ENCODE data around the gene FGF22. TPM values are rescaled to one million over a fixed set of nuclear protein-coding genes. Genes with fewer than 3 reads are reported as not detected.
"Not testable (repeated sequence)": the region's sequence is repeated elsewhere in the genome, so short reads cannot be mapped to it uniquely, and the experiment has no call there.

FGF22 gene
- total and polyA plus RNA-seq, 2 of the 8 experiments (the other 6 are each of a cell fraction or from before 2014, with no cell fraction given), result 0.44 to 1.7 TPM

DNA sequence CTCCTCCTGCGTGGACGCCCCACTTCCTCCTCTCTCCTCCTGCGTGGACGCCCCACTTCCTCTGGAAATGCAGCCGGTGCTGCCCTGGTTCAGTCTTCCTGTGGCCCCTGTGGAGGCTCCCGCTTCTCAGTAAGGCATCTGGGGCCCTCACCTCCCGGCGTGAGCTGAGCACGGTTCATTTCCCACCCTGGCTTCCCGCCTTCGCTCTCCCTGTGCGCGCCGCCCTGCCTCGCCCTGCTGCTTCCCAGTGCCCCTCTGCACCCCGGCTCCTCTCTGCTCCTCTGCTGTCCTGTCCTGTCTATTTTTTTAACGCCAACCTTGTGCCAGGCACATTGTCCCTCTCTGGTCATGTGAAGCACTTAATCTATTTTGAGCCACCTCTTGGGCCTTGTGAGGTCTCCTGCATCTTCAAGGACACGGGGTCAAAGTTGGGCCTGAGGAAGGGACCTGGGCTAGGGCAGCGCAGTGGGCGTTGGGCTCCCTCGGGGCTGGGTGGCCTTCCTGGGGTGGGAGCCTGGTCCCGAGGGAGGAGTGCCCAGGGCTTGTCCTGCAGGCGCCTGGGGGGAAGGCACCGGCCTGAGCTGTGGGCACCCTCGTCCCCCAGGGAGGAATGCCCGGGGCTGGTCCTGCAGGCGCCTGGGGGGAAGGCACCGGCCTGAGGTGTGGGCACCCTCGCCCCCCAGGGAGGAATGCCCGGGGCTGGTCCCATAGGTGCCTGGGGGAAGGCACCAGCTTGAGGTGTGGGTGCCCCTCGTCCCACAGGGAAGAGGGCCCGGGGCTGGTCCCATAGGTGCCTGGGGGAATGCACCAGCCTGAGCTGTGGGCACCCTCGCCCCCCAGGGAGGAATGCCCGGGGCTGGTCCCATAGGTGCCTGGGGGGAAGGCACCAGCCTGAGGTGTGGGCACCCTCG, 37.0 kb upstream of the FGF22 start (continued):
- TF ChIP-seq RBBP5 (IDR thresholded peaks at IDR 0.05; ENCODE audit: borderline replicate concordance, low read depth, low read length) (no peak), CHD1 (IDR thresholded peaks at IDR 0.05; ENCODE audit: low read depth, low read length) (no peak), CBX5 (IDR thresholded peaks at IDR 0.05; ENCODE audit: low read depth, low read length) (no peak), FOSL1 (IDR thresholded peaks at IDR 0.05; ENCODE audit: insufficient read depth, low read depth, low read length) (no peak), RNF2 (IDR thresholded peaks at IDR 0.05; ENCODE audit: borderline replicate concordance, low read depth, low read length, missing control alignments, poor library complexity, severe bottlenecking) (no peak), JUND (IDR thresholded peaks at IDR 0.05; ENCODE audit: low read length) (no peak)
- TF ChIP-seq, protein P1, sequence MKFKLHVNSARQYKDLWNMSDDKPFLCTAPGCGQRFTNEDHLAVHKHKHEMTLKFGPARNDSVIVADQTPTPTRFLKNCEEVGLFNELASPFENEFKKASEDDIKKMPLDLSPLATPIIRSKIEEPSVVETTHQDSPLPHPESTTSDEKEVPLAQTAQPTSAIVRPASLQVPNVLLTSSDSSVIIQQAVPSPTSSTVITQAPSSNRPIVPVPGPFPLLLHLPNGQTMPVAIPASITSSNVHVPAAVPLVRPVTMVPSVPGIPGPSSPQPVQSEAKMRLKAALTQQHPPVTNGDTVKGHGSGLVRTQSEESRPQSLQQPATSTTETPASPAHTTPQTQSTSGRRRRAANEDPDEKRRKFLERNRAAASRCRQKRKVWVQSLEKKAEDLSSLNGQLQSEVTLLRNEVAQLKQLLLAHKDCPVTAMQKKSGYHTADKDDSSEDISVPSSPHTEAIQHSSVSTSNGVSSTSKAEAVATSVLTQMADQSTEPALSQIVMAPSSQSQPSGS (IDR thresholded peaks at IDR 0.05; ENCODE audit: low read length), result no peak

DNA sequence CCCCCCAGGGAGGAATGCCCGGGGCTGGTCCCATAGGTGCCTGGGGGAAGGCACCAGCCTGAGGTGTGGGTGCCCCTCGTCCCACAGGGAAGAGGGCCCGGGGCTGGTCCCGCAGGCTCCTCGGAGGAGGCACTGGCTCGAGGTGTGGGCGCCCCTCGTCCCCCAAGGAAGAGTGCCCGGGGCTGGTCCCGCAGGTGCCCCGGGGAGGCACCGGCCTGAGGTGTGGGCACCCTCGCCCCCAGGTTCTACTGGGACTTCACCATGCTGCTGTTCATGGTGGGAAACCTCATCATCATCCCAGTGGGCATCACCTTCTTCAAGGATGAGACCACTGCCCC, 36.4 kb upstream of the FGF22 start:
- FAIRE-seq, result not testable (repeated sequence)

More for the DNA sequence above, 36.4 kb upstream of the FGF22 start:
- H3K18ac ChIP-seq (ENCODE audit: extremely low read depth, low read length); H4K91ac ChIP-seq (replicated peaks; ENCODE audit: insufficient read length, low read length); H3K9ac ChIP-seq (replicated peaks in 1 of 4; ENCODE audit: extremely low read depth in 1 of 4, low read depth in 3 of 4, low read length in 3 of 4); POLR2A ChIA-PET (ENCODE audit: partially characterized antibody); H3K4me3 ChIP-seq (ENCODE audit: extremely low read depth in 1 of 4, insufficient read depth in 2 of 4, low read depth in 3 of 4, low read length in 4 of 4); H3K36me3 ChIP-seq (ENCODE audit: control insufficient read depth in 2 of 4, insufficient read depth in 4 of 4, low read length in 3 of 4); H3K4me2 ChIP-seq (ENCODE audit: insufficient read depth in 1 of 2, low read depth in 2 of 2, low read length in 2 of 2); H3K23me2 ChIP-seq (ENCODE audit: low read depth, low read length); H3K14ac ChIP-seq (ENCODE audit: insufficient read length); H4K8ac ChIP-seq (ENCODE audit: extremely low read depth, insufficient read depth, low read length); H3K27ac ChIP-seq (ENCODE audit: low read depth, low read length); H4K20me1 ChIP-seq (replicated peaks in 1 of 2; ENCODE audit: control insufficient read depth in 1 of 2, insufficient read depth in 2 of 2, low read length in 2 of 2); H2AK5ac ChIP-seq (ENCODE audit: low read depth, low read length); H2BK5ac ChIP-seq (ENCODE audit: low read depth, low read length); H3K4me1 ChIP-seq (replicated peaks in 1 of 4; ENCODE audit: control insufficient read depth in 3 of 4, insufficient read depth in 4 of 4, low read length in 3 of 4); CTCF ChIA-PET (ENCODE audit: partially characterized antibody); H2BK12ac ChIP-seq (ENCODE audit: low read depth, low read length); H3K27me3 ChIP-seq (replicated peaks in 1 of 4; ENCODE audit: control insufficient read depth in 3 of 4, extremely low read depth in 1 of 4, insufficient read depth in 3 of 4, low read length in 3 of 4); H3K56ac ChIP-seq (replicated peaks; ENCODE audit: insufficient read length, low read depth, low read length); H2AFZ ChIP-seq (ENCODE audit: low read length); H3K4ac ChIP-seq (replicated peaks; ENCODE audit: insufficient read length, low read depth, low read length); H2BK15ac ChIP-seq (ENCODE audit: low read length); DNase-seq (ENCODE audit: low read depth in 1 of 2, low spot score in 2 of 2); H3K79me2 ChIP-seq (ENCODE audit: control insufficient read depth in 1 of 2, insufficient read depth in 2 of 2, low read length in 2 of 2); H3K79me1 ChIP-seq (ENCODE audit: low read depth, low read length); H2BK120ac ChIP-seq (replicated peaks; ENCODE audit: low read depth, low read length); H3K23ac ChIP-seq (ENCODE audit: insufficient read length); H4K5ac ChIP-seq (ENCODE audit: insufficient read length, low read depth, low read length); H2BK20ac ChIP-seq (ENCODE audit: low read length): not testable (repeated sequence)
- 92% methylated on average over 10 of the region's 13 CpGs; no CpG with 5 or more reads in 1 of the 2 experiments for WGBS, 2 experiments (ENCODE audit: extremely low coverage in 1 of 2, insufficient coverage in 1 of 2, insufficient read length in 1 of 2, insufficient replicate concordance in 2 of 2, low coverage in 1 of 2, low lambda C conversion rate in 2 of 2, missing lambda C conversion rate in 1 of 2)
- peaks cover 0 to 30% of the 10 kb centered on the region in 2 experiments; a peak in 1 of 4 replicates for H3K9me3 ChIP-seq (ENCODE audit: insufficient read depth in 2 of 2, low read depth in 1 of 2, low read length in 1 of 2)
